ENCODE measurements around the gene KRT13. TPM values are rescaled to one million over a fixed set of nuclear protein-coding genes. Genes with fewer than 3 reads are reported as not detected.

Gene KRT13
- total RNA-seq, 1 experiment from 2014 or later, result not detected

DNA sequence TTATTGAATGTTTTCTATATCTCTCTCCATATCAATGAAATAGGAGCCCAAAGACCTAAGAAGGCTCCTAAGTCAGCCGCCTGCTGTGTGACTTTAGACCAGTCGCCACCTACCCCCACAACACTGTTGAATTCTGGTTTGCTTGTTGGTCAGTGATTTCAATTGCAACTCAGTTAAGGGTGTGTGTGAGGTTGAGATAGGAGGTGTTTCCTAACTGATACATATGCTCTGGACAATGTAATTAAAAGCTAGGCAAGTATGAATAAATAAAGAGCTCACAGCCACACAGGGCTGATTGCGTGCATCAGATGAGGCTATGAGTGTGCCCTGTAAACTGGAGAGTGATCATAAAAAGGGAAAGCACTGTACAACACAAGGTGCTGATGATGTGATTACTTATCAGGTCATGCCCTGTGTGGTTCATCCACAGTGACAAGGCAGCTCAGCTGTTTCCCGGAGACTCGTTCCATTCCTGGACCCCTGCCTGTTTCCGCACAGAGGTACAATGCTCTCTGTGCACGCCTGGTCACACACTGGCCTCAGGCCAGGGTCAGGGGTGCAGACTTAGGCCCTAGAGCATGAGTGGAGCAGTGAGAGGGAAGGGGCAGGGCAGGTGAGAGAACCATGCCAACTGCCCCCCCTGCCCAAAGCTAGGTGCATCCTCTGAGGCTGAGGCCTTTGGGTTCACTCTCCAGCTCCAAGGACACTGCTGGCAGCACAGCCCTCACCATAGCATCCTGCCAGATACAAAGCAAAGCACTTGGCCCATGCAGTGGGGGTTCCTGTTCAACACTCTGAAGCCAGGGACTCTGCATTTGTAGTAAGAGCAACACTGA is 21.2 kb downstream of the KRT13 start:
- DNase-seq, result no peak
- Histone ChIP-seq H3K36me3 (replicated peaks; ENCODE audit: control insufficient read depth, insufficient read depth, low read length) (no peaks in the 10 kb centered on the region), H3K27me3 (ENCODE audit: control insufficient read depth, insufficient read depth, low read length) (0 out of 2 replicates have a peak, but pooled peaks cover 2% of the 10 kb centered on the region), H3K4me3 (ENCODE audit: insufficient read depth, low read depth, low read length) (no peak overlapping the region)

DNA sequence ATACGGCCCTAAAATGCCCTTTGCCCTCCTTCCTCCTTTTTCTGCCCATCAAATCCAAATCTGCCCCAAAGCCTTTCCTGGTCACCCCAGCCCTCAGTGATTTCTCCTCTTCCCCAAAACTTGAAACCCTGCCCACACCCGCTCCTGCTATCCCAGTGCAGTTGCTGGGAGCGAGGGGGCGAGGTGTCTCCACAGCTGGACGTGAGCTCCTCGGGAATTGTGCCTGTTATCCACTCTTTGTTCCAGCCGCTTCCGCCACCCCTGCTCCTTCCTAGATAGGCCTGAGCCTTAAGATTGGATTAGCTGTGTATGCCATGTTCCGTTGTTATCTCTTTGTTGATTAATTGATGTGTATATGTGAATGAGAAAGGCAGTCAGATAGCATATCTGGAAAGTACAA is 21.9 kb downstream of the KRT13 start:
- no peak for DNase-seq
- no peaks in the 10 kb centered on the region for H3K36me3 ChIP-seq (replicated peaks; ENCODE audit: control insufficient read depth, insufficient read depth, low read length)
- H3K27me3 ChIP-seq (ENCODE audit: control insufficient read depth, insufficient read depth, low read length), result 0 out of 2 replicates have a peak, but pooled peaks cover 2% of the 10 kb centered on the region
- H3K4me3 ChIP-seq (ENCODE audit: insufficient read depth, low read depth, low read length), result no peak overlapping the region

DNA sequence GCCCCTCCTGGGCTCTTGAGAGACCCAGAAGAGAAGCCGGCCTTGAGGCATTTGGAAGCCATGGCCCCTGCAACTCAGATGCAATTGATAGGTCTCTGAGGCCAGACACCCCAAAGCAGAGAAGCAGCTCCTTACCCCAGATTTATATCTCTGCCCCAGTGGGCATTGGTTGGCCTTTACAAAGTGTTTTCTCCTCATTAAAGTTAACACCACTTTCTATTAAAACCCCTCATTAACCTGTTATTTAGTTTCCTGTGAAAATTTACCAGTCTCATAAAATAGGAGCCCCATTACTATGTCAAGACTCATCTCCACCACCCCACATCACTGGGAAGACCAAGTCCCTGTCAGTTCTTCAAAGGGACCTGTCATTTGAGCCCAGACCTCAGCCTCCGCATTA is 24.4 kb downstream of the KRT13 start, which contains the start of gene KRT35:
Gene KRT35, minus strand, starts transcription at position 116 of the 400 bp plus-strand sequence. Its CDS starts 54 bp downstream, at position 62.
- Histone ChIP-seq H3K4me3 (ENCODE audit: insufficient read depth, low read depth, low read length) (no peak within 1 kb of the TSS), H3K36me3 (replicated peaks; ENCODE audit: control insufficient read depth, insufficient read depth, low read length) (no peaks in the 10 kb centered on the region), H3K27me3 (ENCODE audit: control insufficient read depth, insufficient read depth, low read length) (no peaks in the 10 kb centered on the region)
- DNase-seq, result no peak

DNA sequence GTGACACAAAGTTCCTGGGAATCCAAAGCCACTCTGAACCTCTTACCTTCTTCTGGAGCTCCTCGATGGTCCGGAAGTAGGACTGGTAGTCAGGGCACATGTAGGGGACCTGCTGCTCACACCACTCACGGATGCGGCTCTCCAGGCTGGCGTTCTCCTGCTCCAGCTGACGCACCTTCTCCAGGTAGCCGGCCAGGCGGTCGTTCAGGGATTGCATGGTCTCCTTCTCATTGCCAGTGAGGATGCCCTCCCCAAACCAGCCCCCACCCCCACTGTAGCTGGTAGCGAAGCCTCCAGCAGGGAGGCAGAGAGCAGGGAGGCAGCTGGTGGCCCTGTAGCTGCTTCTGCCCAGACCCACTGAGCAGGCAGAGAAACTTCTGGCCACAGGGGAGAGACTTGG is 24.8 kb downstream of the KRT13 start:
- Histone ChIP-seq H3K4me3 (ENCODE audit: insufficient read depth, low read depth, low read length) (no peak overlapping the region), H3K27me3 (ENCODE audit: control insufficient read depth, insufficient read depth, low read length) (no peaks in the 10 kb centered on the region), H3K36me3 (replicated peaks; ENCODE audit: control insufficient read depth, insufficient read depth, low read length) (no peaks in the 10 kb centered on the region)
- DNase-seq, result no peak

DNA sequence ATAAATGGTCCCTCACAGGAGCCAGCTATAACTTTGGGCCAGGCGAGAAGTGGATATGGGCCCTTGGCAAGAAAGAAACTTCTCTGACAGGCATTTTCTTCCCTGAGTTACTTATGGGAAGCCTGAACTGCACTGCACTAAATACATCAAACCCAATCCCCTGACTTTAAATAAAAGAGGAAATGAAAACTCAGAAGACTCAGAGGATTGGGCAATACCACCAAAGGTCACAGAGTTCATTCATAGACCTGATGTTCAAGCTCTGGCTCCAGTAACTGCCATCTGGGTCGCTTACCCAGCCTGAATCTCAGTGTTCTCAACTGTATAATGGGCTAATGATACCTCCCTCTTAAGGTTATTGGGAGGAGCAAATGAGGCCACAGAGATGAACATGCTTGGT is 25.3 kb downstream of the KRT13 start:
- DNase-seq, result no peak
- no peaks in the 10 kb centered on the region for H3K36me3 ChIP-seq (replicated peaks; ENCODE audit: control insufficient read depth, insufficient read depth, low read length)
- no peak overlapping the region for H3K4me3 ChIP-seq (ENCODE audit: insufficient read depth, low read depth, low read length)
- no peaks in the 10 kb centered on the region for H3K27me3 ChIP-seq (ENCODE audit: control insufficient read depth, insufficient read depth, low read length)

DNA sequence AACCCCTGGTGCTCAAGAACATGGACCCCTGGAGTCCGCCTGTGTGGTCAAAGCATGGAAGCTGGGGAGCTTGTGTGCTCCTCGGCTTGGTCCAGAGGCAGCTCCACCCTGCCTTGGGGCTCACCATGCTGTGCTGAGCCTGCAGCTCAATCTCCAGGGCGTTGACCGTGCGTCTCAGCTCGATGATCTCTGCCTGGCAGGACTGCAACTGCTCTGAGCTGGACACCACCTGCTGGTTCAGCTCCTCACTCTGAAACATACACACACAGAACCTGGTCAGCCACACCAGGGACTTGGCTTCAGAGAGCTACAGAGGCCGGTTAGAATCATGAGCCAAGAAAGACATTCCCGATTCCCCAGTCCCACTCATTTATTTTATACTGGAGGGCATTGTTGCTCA is 27.2 kb downstream of the KRT13 start:
- no peak for DNase-seq
- H3K36me3 ChIP-seq (replicated peaks; ENCODE audit: control insufficient read depth, insufficient read depth, low read length), result no peaks in the 10 kb centered on the region
- no peaks in the 10 kb centered on the region for H3K27me3 ChIP-seq (ENCODE audit: control insufficient read depth, insufficient read depth, low read length)
- no peak overlapping the region for H3K4me3 ChIP-seq (ENCODE audit: insufficient read depth, low read depth, low read length)

DNA sequence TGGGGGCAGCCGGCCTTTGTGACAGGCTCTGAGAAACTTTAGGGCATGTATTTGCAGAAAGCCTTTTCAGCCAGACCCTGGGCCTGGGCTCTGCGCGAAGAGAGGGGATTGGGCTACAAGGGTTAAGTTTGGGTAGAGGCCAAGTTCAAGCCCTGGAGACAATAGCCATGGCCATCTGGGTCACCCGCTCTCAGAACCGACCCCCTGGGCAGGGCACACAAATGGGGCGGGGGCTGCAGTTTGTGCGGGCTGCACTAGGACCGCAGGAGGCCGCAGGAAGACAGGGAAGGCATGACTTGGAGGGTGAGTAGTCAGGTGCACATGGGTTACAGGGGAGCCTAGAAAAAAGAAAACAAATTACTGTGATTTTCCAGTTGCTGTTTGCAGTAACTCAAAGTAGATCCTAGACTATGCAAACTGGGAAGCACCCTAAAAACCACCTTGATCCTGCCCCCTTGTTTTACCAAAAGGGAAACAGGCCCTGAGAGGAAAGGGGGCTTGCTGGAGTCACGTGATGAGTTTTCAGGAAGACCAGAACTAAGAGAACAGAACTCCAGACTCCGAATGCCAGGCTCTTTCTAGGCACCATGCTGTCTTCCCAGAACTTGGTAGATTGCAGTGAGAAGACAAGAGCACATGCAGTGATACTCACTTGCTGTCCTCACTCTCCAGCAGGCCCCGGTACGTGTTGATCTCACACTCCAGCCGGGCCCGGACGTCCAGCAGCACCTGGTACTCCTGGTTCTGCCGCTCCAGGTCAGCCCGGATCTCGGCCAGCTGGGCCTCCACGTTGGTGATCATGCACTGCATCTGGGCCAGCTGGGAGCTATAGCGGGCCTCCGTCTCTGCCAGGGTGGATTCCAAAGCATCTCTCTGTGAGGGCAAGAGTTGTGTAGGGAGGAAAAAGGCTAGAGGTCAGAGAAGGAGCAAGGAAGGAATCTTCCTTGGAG is 28.3 kb downstream of the KRT13 start:
- no peak for DNase-seq
- Histone ChIP-seq H3K36me3 (replicated peaks; ENCODE audit: control insufficient read depth, insufficient read depth, low read length) (no peaks in the 10 kb centered on the region), H3K4me3 (ENCODE audit: insufficient read depth, low read depth, low read length) (no peak overlapping the region)

DNA sequence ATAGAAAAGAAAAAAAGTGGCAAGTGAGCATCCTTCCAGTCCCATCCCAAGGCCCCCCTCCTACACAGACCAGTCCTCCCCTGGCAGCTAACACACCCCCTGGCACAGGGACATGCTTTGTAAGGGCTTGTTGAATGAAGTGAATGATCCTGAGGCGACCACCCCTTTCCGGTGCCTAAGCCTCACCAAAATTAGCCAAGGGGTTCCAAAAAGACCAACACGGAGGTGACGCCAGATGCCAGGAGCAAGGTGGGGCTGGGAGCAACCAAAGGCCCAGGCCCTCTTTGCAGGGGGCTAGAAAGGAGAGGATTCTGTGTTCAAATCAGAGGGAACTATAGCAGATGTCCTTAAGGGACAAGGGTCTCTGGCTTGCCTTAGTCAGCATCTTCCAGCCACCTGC is 30.0 kb downstream of the KRT13 start:
- Histone ChIP-seq H3K27me3 (ENCODE audit: control insufficient read depth, insufficient read depth, low read length) (no peaks in the 10 kb centered on the region), H3K36me3 (replicated peaks; ENCODE audit: control insufficient read depth, insufficient read depth, low read length) (no peaks in the 10 kb centered on the region), H3K4me3 (ENCODE audit: insufficient read depth, low read depth, low read length) (no peak overlapping the region)
- DNase-seq, result no peak

More for the DNA sequence above, 28.3 kb downstream of the KRT13 start:
- H3K27me3 ChIP-seq (ENCODE audit: control insufficient read depth, insufficient read depth, low read length), result no peaks in the 10 kb centered on the region

DNA sequence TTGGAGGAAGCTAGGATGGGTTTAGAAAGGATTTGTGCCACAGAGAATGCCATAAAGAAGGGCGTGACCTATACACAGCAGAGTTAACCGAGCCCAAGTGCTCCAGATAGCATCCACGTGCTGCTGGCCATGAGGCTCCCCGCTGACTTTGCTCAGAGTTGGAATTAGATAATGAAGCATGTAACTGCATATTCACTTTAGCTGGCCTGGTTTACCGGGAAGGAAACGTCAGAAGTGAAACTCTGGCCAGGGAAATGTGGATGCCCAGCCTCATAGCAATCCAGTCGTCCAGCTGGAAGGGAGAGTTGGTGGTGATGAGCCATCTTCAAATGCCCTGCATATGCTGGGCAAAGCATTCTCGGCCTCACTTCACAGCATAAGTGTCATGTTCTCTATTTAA is 30.5 kb downstream of the KRT13 start:
- no peak overlapping the region for H3K4me3 ChIP-seq (ENCODE audit: insufficient read depth, low read depth, low read length)
- DNase-seq, result no peak
- no peaks in the 10 kb centered on the region for H3K27me3 ChIP-seq (ENCODE audit: control insufficient read depth, insufficient read depth, low read length)
- no peaks in the 10 kb centered on the region for H3K36me3 ChIP-seq (replicated peaks; ENCODE audit: control insufficient read depth, insufficient read depth, low read length)

DNA sequence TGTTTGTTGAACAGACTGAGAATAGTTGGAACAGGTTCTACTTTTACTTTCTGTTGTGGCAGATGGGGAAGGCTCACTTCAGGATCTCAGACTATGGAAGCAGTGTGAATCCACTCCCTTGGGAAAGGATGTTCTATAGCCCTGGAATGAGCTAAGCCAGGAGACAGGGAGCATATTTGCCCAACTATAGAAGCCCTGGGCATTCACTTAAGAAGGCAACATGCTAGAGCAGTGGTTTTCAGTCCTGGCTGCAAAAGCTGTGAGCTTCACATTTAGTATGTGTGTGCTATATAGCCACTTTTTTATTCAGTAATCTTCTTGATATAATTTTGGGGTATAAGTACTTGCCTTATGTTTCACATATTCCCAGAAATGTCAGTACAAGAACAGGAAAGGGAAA is 37.1 kb downstream of the KRT13 start:
- no peak for DNase-seq
- Histone ChIP-seq H3K36me3 (replicated peaks; ENCODE audit: control insufficient read depth, insufficient read depth, low read length) (no peaks in the 10 kb centered on the region), H3K4me3 (ENCODE audit: insufficient read depth, low read depth, low read length) (no peak overlapping the region), H3K27me3 (ENCODE audit: control insufficient read depth, insufficient read depth, low read length) (no peaks in the 10 kb centered on the region)

DNA sequence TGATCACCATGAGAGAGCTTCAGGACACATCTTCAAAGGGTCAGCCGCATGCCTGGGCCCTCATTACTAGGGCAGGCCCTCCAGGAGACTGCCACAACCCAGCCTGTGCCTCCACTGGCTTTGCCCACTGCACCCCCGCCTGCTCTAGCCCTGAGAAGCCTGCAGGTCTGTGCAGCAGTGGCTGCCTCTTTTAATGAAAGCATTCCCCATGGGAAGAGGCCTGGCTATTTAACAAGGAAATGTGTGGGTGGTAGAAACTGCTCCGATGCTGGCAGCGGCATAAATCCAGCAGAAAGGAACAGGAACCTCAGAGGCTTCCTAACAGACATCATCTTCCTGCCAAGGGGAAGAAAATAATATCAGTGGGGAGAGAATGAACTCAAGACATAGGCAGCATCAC is 37.9 kb downstream of the KRT13 start:
- Histone ChIP-seq H3K4me3 (ENCODE audit: insufficient read depth, low read depth, low read length) (no peak overlapping the region), H3K36me3 (replicated peaks; ENCODE audit: control insufficient read depth, insufficient read depth, low read length) (no peaks in the 10 kb centered on the region), H3K27me3 (ENCODE audit: control insufficient read depth, insufficient read depth, low read length) (no peaks in the 10 kb centered on the region)
- DNase-seq, result no peak

DNA sequence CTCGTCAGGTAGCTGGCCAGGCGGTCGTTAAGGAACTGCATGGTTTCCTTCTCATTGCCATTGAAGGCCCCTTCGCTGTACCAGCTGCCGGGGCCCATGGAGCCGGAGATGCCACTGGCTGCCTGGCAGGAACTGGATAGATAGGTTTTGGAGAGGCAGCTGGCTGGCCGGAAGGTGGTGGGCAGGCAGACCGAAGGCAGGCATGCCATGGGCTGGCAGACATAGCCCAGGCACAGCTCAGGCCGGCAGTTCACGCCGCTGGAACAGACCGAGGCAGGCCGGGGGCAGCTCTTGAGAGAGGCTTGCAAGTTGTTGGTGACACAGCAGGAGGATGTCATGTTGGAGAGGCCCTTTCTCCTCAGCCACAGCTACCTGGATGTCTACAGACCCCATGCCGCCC is 38.4 kb downstream of the KRT13 start, which contains the start of gene KRT32:
Gene KRT32, minus strand, starts transcription at position 399 of the 400 bp plus-strand sequence. Its CDS starts 61 bp downstream, at position 338.
- no peaks in the 10 kb centered on the region for H3K36me3 ChIP-seq (replicated peaks; ENCODE audit: control insufficient read depth, insufficient read depth, low read length)
- peak; percentile 16 for DNase-seq

DNA sequence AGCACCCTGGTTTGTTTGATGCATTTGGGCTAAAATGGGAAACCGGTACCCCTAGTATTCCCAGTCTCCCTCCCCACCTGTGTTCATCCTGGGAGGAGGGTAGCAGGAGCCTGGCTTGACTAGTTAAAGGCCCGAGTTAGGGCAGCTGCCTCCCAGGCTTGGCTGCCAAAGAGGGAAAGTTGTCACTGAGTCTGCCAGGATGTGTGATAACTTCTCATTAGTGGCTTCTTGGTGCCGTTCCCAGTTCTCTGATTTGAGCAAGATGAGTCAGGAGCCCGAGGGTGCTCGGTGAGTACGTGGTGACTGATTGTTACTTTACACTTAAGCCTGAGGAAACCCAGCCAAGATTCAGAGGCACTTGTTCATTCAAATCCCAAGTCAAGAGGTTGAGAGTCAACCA is 40.7 kb downstream of the KRT13 start:
- H3K27me3 ChIP-seq (ENCODE audit: control insufficient read depth, insufficient read depth, low read length), result no peaks in the 10 kb centered on the region
- no peak overlapping the region for H3K4me3 ChIP-seq (ENCODE audit: insufficient read depth, low read depth, low read length)
- DNase-seq, result no peak
- H3K36me3 ChIP-seq (replicated peaks; ENCODE audit: control insufficient read depth, insufficient read depth, low read length), result no peaks in the 10 kb centered on the region

More for the DNA sequence above, 38.4 kb downstream of the KRT13 start, which contains the start of gene KRT32:
- no peaks in the 10 kb centered on the region for H3K27me3 ChIP-seq (ENCODE audit: control insufficient read depth, insufficient read depth, low read length)
- no peak within 1 kb of the TSS for H3K4me3 ChIP-seq (ENCODE audit: insufficient read depth, low read depth, low read length)

DNA sequence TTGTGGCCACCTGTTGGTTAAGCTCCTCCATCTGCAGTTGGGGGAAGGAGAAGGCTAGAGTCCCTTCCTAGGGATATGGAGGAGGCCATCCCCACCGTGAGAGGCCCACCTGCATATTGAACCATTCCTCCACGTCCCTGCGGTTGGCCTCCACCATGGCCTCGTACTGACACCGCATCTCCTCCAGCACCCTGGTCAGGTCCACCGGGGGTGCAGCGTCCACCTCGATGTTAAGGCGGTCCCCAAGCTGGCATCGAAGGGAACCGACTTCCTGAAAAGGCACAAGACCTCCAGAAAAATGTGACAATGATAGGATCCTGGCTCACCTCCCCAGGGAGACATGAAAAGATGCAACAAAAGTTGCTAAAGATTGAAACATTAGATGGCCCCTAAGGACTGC is 41.2 kb downstream of the KRT13 start:
- no peak for DNase-seq
- Histone ChIP-seq H3K36me3 (replicated peaks; ENCODE audit: control insufficient read depth, insufficient read depth, low read length) (no peaks in the 10 kb centered on the region), H3K27me3 (ENCODE audit: control insufficient read depth, insufficient read depth, low read length) (no peaks in the 10 kb centered on the region), H3K4me3 (ENCODE audit: insufficient read depth, low read depth, low read length) (no peak overlapping the region)
